ENCODE data around the gene FABP6.

DNA sequence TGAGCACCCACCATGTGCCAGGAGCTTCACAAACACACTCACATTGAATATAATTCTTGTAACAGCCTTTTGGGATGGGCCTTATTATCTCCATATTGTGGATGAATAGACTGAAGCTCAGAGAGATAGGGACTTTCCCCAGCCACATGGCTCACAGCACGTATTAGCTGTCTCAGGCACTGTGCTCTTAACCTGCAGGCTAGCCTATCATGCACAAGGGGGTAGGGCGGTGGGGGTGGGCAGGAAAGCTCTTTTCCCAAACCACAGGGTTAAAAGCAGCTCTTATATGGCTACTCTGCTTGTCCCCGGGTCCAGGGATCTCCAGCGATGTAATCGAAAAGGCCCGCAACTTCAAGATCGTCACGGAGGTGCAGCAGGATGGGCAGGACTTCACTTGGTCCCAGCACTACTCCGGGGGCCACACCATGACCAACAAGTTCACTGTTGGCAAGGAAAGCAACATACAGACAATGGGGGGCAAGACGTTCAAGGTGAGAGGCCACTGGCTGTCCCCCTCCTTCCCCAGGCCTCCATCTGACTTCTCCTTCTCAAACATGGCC is 2.6 kb downstream of the FABP6 start:
- TF ChIP-seq, protein P1, sequence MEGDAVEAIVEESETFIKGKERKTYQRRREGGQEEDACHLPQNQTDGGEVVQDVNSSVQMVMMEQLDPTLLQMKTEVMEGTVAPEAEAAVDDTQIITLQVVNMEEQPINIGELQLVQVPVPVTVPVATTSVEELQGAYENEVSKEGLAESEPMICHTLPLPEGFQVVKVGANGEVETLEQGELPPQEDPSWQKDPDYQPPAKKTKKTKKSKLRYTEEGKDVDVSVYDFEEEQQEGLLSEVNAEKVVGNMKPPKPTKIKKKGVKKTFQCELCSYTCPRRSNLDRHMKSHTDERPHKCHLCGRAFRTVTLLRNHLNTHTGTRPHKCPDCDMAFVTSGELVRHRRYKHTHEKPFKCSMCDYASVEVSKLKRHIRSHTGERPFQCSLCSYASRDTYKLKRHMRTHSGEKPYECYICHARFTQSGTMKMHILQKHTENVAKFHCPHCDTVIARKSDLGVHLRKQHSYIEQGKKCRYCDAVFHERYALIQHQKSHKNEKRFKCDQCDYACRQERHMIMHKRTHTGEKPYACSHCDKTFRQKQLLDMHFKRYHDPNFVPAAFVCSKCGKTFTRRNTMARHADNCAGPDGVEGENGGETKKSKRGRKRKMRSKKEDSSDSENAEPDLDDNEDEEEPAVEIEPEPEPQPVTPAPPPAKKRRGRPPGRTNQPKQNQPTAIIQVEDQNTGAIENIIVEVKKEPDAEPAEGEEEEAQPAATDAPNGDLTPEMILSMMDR (IDR thresholded peaks at IDR 0.05; ENCODE audit: low read depth, low read length, missing input control) = no peak
- no peak for TF ChIP-seq EGR1 (IDR thresholded peaks at IDR 0.05; ENCODE audit: low read depth in 2 of 2)
- TF ChIP-seq TAF1 (conservative IDR thresholded peaks at IDR 0.05) = no peak
- TF ChIP-seq YY1 (IDR thresholded peaks at IDR 0.05) = no peak
- TF ChIP-seq, protein P2, sequence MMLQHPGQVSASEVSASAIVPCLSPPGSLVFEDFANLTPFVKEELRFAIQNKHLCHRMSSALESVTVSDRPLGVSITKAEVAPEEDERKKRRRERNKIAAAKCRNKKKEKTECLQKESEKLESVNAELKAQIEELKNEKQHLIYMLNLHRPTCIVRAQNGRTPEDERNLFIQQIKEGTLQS (IDR thresholded peaks at IDR 0.05) = no peak
- TF ChIP-seq, protein P3, sequence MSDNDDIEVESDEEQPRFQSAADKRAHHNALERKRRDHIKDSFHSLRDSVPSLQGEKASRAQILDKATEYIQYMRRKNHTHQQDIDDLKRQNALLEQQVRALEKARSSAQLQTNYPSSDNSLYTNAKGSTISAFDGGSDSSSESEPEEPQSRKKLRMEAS (IDR thresholded peaks at IDR 0.05) = no peak
